GM21381 (cell line): Measurements from ENCODE around the gene CCNB2.
"Not testable (repeated sequence)": the region's sequence is repeated elsewhere in the genome, so short reads cannot be mapped to it uniquely, and the experiment has no call there.

Source experiments
- ATAC-seq: cut with Tn5 transposase; IDR thresholded peaks from one replicate; pipeline ENCODE4 v1.9.1; 2021; ENCODE audit warnings: mild to moderate bottlenecking, moderate library complexity; ENCODE audit not compliant: unreplicated experiment

CCNB2 gene

GRCh38 chr15:59131969-59132562, 27.1 kb downstream of the CCNB2 start:
- no peak for ATAC-seq

GRCh38 chr15:59133929-59134427, 29.0 kb downstream of the CCNB2 start:
- ATAC-seq: no peak

GRCh38 chr15:59137566-59137965, 32.6 kb downstream of the CCNB2 start:
- no peak for ATAC-seq

DNA sequence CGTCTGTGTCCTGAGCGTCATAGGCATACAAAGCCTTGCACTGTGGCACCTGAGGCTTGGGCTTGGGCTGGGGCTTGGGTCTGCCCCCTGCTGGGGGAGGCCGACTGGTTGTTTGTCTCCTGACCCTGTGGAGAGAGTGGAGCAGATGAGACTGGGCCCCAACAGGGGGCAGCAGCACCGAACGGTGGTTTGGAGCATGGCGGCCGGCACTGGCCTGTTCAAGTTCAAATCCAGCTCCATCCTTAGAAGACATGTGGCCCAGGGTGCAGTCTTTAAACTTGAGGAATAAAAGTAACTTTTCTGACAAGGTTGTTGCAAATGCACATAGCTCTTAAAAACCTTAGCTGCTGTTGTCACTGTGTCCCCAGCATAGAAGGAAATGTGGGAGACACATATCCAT, 33.3 kb downstream of the CCNB2 start:
- ATAC-seq: peak; percentile 53

- no peak for ATAC-seq
These were observed 35.7 kb downstream of the CCNB2 start for GRCh38 chr15:59140422-59141226.

GRCh38 chr15:59143281-59143680, 38.3 kb downstream of the CCNB2 start:
- ATAC-seq: no peak

DNA sequence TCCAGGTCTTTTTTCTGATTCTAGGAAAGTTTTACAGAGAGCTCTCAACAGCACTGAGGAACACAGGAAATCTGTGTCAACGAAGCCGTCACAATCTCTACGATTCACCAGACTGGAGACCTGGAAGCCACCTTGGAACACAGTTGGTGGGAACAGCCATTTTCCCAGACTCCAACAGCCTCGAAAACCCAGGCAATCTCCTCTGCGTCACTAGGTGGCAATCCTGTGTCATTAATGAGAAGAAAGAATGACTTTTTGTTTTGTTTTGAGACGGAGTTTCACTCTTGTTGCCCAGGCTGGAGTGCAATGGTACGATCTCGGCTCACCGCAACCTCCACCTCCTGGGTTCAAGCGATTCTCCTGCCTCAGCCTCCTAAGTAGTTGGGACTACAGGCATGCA, 39.6 kb downstream of the CCNB2 start:
- ATAC-seq: not testable (repeated sequence)

- ATAC-seq: no peak
These were observed 42.7 kb downstream of the CCNB2 start for GRCh38 chr15:59147666-59148065.

DNA sequence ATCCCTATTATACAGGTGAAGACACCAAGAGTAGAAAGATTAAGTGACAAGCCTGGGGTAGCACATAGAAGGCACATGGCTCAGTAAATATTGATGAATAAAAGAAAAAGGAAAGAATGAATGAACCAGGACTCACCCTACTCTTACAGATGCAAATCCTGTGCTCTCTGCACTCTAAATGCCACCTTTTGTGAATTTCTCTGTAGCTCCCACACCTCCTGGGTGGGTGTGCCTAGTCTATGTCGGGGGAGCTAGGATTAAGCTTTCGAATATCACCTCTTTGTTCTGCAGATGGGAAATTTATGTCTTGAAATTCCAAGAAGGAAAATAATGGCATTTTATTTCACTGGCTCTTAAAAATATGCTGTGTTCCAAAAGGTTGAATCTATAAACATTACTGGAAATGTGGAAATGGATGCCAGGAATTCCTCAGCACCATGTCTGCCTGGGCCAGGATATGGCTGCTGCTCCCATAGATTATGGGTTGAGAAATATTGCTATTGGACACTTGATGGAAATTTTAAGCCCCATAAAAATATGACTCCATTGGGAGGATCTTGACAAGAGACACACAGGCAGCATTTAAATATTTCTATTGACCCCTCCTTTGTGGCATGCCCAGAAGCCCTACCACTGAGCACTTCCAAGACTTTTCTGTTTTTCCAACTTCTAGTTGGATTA, 43.3 kb downstream of the CCNB2 start:
- no peak for ATAC-seq

DNA sequence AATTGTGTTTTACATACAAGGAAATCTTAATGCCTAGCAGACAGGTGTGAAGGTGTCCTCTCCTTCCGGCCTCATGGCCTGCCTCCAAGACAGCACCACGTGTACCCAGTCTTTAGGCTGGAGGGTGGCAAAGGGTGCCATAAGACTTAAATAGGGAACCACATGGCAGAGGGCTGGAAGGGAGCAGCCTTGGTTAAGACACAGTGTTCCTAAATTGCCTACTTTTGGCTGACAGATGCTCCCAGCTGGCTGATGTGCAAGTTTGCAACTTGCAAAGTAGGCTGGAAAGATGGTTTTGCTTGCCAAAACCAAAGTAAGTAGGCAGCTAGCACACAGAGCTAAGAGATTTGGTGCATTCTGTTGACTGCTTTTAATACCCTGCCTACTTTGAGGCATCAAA, 45.2 kb downstream of the CCNB2 start:
- no peak for ATAC-seq

DNA sequence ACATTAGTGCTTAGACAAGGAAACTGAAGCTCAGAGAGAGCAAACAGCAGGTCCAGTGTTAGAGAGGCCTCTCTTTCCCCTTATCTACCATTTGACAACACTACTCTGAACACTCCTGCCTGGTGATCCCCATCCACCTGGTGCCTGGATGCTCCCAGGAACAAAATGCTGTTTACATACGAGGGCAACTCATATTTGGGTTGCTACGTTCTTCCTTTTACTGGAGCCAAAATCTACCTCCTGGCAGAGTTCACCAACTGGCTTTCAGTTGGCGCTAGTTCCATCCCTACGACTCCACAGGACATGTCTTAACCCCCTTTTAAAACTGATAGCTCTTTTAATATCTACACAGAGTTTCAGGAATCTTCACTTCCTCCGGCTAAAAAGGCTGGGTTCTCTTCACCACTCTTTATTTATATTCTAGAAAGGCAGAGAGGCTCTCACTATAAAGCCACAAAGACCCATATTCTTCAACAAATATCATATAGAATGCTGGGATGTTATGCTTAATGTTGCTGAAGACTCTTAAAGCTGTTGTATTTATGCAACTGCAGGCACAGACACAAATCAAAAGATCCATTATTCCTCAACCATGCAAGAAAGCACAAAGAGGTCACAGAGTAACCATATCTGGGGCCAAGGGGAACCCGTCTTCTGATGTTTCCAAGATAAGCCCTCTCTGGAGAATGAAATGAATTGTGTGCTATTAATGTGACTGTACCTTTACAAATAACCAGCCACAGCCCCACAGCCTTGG, 47.9 kb downstream of the CCNB2 start:
- ATAC-seq: no peak

- ATAC-seq: no peak
These were observed 48.5 kb downstream of the CCNB2 start for GRCh38 chr15:59153466-59153865.

DNA sequence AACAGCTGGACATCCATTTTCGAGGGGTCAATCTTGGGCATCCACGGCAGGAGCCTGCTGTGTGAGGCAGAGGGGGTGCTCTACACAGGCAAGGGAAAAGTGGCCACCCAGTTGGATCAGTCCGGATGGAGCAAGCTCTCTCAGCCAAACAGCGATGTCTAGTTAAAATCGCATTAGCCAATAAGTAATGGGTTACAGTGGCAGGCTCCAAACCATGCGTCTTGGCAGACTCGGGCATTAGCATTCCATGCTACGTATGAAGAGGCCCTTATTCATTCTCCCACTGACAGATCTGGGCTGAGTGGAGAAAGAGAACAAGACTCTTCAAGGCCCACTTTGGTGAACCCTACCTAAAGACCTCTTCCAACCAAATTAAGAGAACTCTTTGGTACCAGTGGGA, 49.3 kb downstream of the CCNB2 start:
- ATAC-seq: no peak

- no peak for ATAC-seq
These were observed 50.5 kb downstream of the CCNB2 start for GRCh38 chr15:59155431-59155830.

GRCh38 chr15:59157396-59157795, 52.5 kb downstream of the CCNB2 start:
- no peak for ATAC-seq

DNA sequence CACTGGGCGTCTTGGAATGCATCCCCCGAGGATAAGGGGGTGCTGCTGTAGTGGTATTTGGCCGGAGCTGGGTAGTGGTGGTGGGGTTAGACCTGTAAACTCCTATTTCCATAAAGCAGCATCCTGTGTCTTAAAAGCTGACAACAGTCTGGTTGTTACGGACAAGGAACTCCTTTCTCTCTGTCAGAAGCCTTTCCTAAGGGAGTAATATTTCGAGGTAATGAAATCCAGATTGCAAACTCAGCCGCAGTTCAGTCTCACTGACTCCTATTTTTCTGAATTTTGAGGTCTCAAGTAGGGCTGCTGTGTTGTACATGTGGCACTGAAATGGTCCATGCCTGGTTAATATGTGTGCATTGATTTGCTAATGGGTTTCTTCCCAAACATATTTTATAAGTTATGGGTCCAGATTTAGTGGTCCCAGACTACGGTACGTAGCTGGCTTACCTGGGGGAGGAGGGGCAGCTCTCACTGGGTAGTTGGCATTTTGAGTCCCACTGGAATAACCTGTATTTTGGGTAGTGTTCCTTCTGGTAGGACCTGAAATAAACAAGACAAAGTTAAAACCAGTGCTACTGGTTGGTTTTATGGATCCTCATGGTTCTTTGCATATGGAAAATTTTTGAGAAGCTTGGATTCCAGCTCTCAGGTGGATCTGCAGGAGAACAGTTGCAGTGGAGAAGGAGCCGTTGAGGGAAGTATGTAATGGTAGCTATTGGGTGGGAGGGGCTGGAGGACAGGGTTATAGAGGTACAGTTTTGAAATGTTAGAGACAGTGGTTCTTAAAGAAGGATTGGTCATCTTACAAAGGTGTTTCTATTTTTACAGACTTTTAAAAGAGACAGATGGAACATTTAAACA, 53.1 kb downstream of the CCNB2 start:
- no peak for ATAC-seq

- ATAC-seq: no peak
These were observed 53.7 kb downstream of the CCNB2 start for GRCh38 chr15:59158701-59159034.

DNA sequence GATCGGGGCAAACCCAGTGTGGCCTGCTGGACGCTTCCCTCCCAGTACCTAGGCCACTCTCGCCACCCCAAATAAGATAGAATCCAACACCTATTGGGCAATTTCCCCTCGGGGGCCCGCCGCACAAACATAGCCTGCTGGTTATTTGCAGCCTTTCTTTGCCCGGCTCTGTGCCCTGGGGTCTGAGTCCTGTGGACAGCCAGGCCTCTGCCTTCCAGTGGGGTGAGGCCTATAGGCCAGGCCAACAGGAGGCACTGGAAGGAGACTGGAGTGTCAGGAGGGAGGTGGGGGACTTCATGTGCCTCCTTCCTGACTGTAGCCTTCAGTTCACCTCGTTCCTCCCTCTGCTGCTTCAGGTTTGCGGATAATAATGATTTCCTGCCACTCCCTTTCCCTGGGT, 54.3 kb downstream of the CCNB2 start:
- ATAC-seq: no peak

GRCh38 chr15:59160880-59161593, 56.1 kb downstream of the CCNB2 start:
- no peak for ATAC-seq

- ATAC-seq: not testable (repeated sequence)
These were observed 57.1 kb downstream of the CCNB2 start for GRCh38 chr15:59162080-59162479.
